ENCODE measurements around the gene PDE4D.

GRCh38 chr5:59893429-59894227 is at the start of gene PDE4D:
- no peak for TF ChIP-seq CTCF (IDR thresholded peaks at IDR 0.05)
- TF ChIP-seq POLR2A (IDR thresholded peaks at IDR 0.05), result no peak
